Left ventricle myocardium inferior (tissue), 1 donor: ENCODE results near the gene CRIM1. TPM values are rescaled to one million over a fixed set of nuclear protein-coding genes. Genes with fewer than 3 reads are reported as not detected.

ENCODE experiments used
- DNase-seq: peaks from one replicate; pipeline ENCODE4 v3.0.0-alpha.2; 2020
- H3K27ac ChIP-seq: fragments of 200-600 bp; replicated peaks from 2 replicates; pipeline ENCODE4 v1.8.0; 2021
- H3K27me3 ChIP-seq: fragments of 200-600 bp; 2 replicates; pipeline ENCODE4 v1.8.0; 2021; ENCODE audit warnings: low read depth
- H3K36me3 ChIP-seq: fragments of 200-600 bp; 2 replicates; pipeline ENCODE4 v1.8.0; 2021
- H3K4me1 ChIP-seq: fragments of 200-600 bp; 2 replicates; pipeline ENCODE4 v1.8.0; 2021
- H3K4me3 ChIP-seq: fragments of 200-600 bp; 2 replicates; pipeline ENCODE4 v1.8.0; 2021; ENCODE audit warnings: mild to moderate bottlenecking, moderate library complexity
- H3K9me3 ChIP-seq: fragments of 200-600 bp; replicated peaks from 2 replicates; pipeline ENCODE4 v1.8.0; 2021
- CTCF ChIP-seq: fragments of 200-600 bp; IDR thresholded peaks from 2 replicates; pipeline ENCODE4 v1.8.0; 2021; ENCODE audit warnings: antibody characterized with exemption, mild to moderate bottlenecking, borderline replicate concordance
- intact Hi-C: fragments of 100-400 bp; cut with micrococcal nuclease; formaldehyde crosslinking; loops from one replicate; pipeline ENCODE4 v1.11.0; 2022
- total RNA-seq: library from RNA; stranded (reverse); fragmentation: NEBNext Ultra II Directional; extraction: Animal tissue kit (Norgen Biotek cat#: 25700); gene quantifications from one replicate; pipeline ENCODE4 v1.2.1, GENCODE V29; 2021
- donor health status: DM: no; HTN: yes; CAD: no; lungs with severe emphysema.

The CRIM1 gene
- total RNA-seq, 1 donor from 2014 or later, result 45.6 TPM

- Histone ChIP-seq H3K4me3 (no peak overlapping the region), H3K4me1 (peaks cover 31% of the 10 kb centered on the region), H3K27me3 (no peaks in the 10 kb centered on the region), H3K36me3 (peaks cover 19% of the 10 kb centered on the region), H3K9me3 (no peaks in the 10 kb centered on the region), H3K27ac (no peak overlapping the region)
- no peak for TF ChIP-seq CTCF
- intact Hi-C loops, result no loop called here
- DNase-seq, result no peak
These were observed 172.7 kb downstream of the CRIM1 start for GRCh38 chr2:36528274-36528673.

GRCh38 chr2:36528766-36529392 is 173.3 kb downstream of the CRIM1 start:
- no peak overlapping the region for H3K4me3 ChIP-seq
- DNase-seq, result no peak
- intact Hi-C loops, result no loop called here
- H3K36me3 ChIP-seq, result peaks cover 15% of the 10 kb centered on the region
- H3K27me3 ChIP-seq, result no peaks in the 10 kb centered on the region
- no peak for TF ChIP-seq CTCF
- no peak overlapping the region for H3K27ac ChIP-seq
- H3K9me3 ChIP-seq, result no peaks in the 10 kb centered on the region
- peaks cover 31% of the 10 kb centered on the region for H3K4me1 ChIP-seq

- TF ChIP-seq CTCF, result no peak
These were observed 174.8 kb downstream of the CRIM1 start for GRCh38 chr2:36530178-36530982.

DNA sequence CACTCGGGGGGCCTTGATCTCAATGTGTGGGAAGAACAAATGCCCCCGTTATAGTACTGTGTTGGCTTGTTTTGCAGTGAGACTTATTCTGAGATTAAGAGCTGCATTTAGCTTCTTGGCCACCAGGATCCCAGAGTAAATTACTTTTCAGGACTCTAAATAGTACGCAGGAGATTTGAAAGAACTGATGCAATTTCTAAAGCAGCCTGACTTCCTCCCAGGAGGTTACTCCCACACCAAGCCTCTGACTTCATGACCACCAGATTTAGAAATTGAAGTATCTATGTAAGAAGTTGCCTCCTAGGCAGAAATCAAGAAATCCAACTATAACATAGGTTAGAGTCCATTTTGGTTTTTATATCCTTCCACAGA is 175.4 kb downstream of the CRIM1 start:
- DNase-seq, result no peak
- H3K9me3 ChIP-seq, result no peaks in the 10 kb centered on the region
- peak overlapping the region; percentile 31 for H3K27ac ChIP-seq
- H3K27me3 ChIP-seq, result no peaks in the 10 kb centered on the region
- H3K4me3 ChIP-seq, result no peak overlapping the region
- peaks cover 31% of the 10 kb centered on the region for H3K4me1 ChIP-seq
- peak; percentile 47 for TF ChIP-seq CTCF
- intact Hi-C loops, result no loop called here
- H3K36me3 ChIP-seq, result peaks cover 12% of the 10 kb centered on the region

More at GRCh38 chr2:36530178-36530982, 174.8 kb downstream of the CRIM1 start:
- intact Hi-C loops, result no loop called here
- H3K4me3 ChIP-seq, result no peak overlapping the region
- H3K27me3 ChIP-seq, result no peaks in the 10 kb centered on the region
- H3K36me3 ChIP-seq, result peaks cover 12% of the 10 kb centered on the region
- no peaks in the 10 kb centered on the region for H3K9me3 ChIP-seq
- peaks cover 31% of the 10 kb centered on the region for H3K4me1 ChIP-seq
- peak overlapping the region; percentile 31 for H3K27ac ChIP-seq
- DNase-seq, result no peak

GRCh38 chr2:36534275-36534799 is 178.8 kb downstream of the CRIM1 start:
- Histone ChIP-seq H3K27ac (no peak overlapping the region), H3K4me1 (peaks cover 36% of the 10 kb centered on the region), H3K36me3 (peaks cover 32% of the 10 kb centered on the region), H3K4me3 (no peak overlapping the region), H3K27me3 (no peaks in the 10 kb centered on the region), H3K9me3 (no peaks in the 10 kb centered on the region)
- DNase-seq, result no peak
- intact Hi-C loops, result no loop called here
- TF ChIP-seq CTCF, result no peak
